Left lung (tissue), 14 donors: ENCODE measurements around the gene MR1. TPM values are rescaled to one million over a fixed set of nuclear protein-coding genes. Genes with fewer than 3 reads are reported as not detected.
A peak's percentile ranks its signal among the peaks of the same experiment; 100 is the strongest.

Experiments used
- ATAC-seq: fragments of 200-7000 bp; cut with Tn5 transposase; one replicate; pipeline ENCODE4 v1.9.1; 2020; ENCODE audit warnings: moderate library complexity
- DNase-seq, 4 donors: peaks; one replicate each; pipeline ENCODE4 v3.0.0-alpha.2; 2013 to 2020
- H3K27ac ChIP-seq, 2 donors: fragments of 200-600 bp; sonication (generic) in 1 of 2; one replicate each; pipeline versions ENCODE4 v1.5.0 to v1.8.0; 2020 to 2021
- H3K27me3 ChIP-seq, 2 donors: fragments of 200-600 bp; sonication (generic) in 1 of 2; one replicate each; pipeline versions ENCODE4 v1.5.0 to v1.8.0; 2020 to 2021
- H3K36me3 ChIP-seq, 2 donors: fragments of 200-600 bp; sonication (generic) in 1 of 2; one replicate each; pipeline versions ENCODE4 v1.5.0 to v1.8.0; 2020 to 2021
- H3K4me1 ChIP-seq, 2 donors: fragments of 200-600 bp; one replicate each; pipeline ENCODE4 v1.8.0; 2021
- H3K4me3 ChIP-seq, 2 donors: fragments of 200-600 bp; sonication (generic) in 1 of 2; one replicate each; pipeline versions ENCODE4 v1.5.0 to v1.8.0; 2020 to 2021; ENCODE audit warnings: mild to moderate bottlenecking in 1 of 2
- H3K9me3 ChIP-seq, 2 donors: fragments of 200-600 bp; sonication (generic) in 1 of 2; one replicate each; pipeline versions ENCODE4 v1.5.0 to v1.8.0; 2020 to 2021
- intact Hi-C, 2 donors: fragments of 100-400 bp; cut with DNase I; formaldehyde crosslinking; loops; one replicate each; pipeline versions ENCODE4 v1.11.2 to v1.14.2; 2022
- long read RNA-seq, 12 donors: library from polyadenylated mRNA in 2 of 12; unstranded in 2 of 12; transcript quantifications; one replicate each; pipeline ENCODE4 v2.0.0 and lab custom pipeline, GENCODE V29; 2019 to 2026
- polyA plus RNA-seq, 6 donors: library from polyadenylated mRNA; unstranded; fragments of 120-200 nt; gene quantifications; one replicate each; pipeline ENCODE4 v1.2.1, GENCODE V29; 2013; ENCODE audit not compliant: insufficient read length in 6 of 6
- total RNA-seq, 2 donors: library from RNA; stranded (reverse); fragmentation: NEBNext Ultra II Directional; extraction: Animal tissue kit (Norgen Biotek cat#: 25700); gene quantifications; one replicate each; pipeline ENCODE4 v1.2.1, GENCODE V29; 2021
- TF ChIP-seq, protein P1 (sequence below), 2 donors: fragments of 200-600 bp; sonication (generic) in 1 of 2; IDR thresholded peaks; one replicate each; pipeline versions ENCODE4 v1.5.0 to v1.8.0; 2021; ENCODE audit warnings: antibody characterized with exemption in 2 of 2
- donor health status: DM: no; HTN: yes; CAD: no.
- donor health status: DM: no; HTN: no; CAD: no.

MR1 gene
- total RNA-seq (10 to 100 TPM; 36.9 to 45.7 TPM), polyA plus RNA-seq (1 to 10 TPM; 6.1 to 8.2 (median 7.1) TPM)
- long read RNA-seq, donor 1, partial matches to known transcripts = 0 of 2 reads
- long read RNA-seq, donor 1, other reads (novel, unspliced or antisense) = 0 of 2 reads
- long read RNA-seq, donor 2, partial matches to known transcripts = 0 of 2 reads
- long read RNA-seq, donor 2, other reads (novel, unspliced or antisense) = 0 of 2 reads
- long read RNA-seq, donor 3 = 0 reads
- long read RNA-seq, donor 4, full-length matches to known transcripts = 14 of 22 reads
- long read RNA-seq, donor 4, partial matches to known transcripts = 1 of 22 reads
- long read RNA-seq, donor 4, other reads (novel, unspliced or antisense) = 7 of 22 reads
- long read RNA-seq, donor 5, partial matches to known transcripts = 0 of 3 reads
- long read RNA-seq, donor 5, other reads (novel, unspliced or antisense) = 0 of 3 reads
- long read RNA-seq, donor 6 = 0 reads
- long read RNA-seq, donor 7, partial matches to known transcripts = 0 of 1 reads
- long read RNA-seq, donor 7, other reads (novel, unspliced or antisense) = 0 of 1 reads
- long read RNA-seq, donor 8, full-length matches to known transcripts = 1 of 1 reads
- long read RNA-seq, donor 8, partial matches to known transcripts = 0 of 1 reads
- long read RNA-seq, donor 8, other reads (novel, unspliced or antisense) = 0 of 1 reads
- long read RNA-seq, donor 9 = 0 reads
- long read RNA-seq, donor 10, full-length matches to known transcripts = 18 of 22 reads
- long read RNA-seq, donor 10, partial matches to known transcripts = 0 of 22 reads
- long read RNA-seq, donor 10, other reads (novel, unspliced or antisense) = 4 of 22 reads
- long read RNA-seq, donor 11 = 0 reads
- long read RNA-seq, donor 12, partial matches to known transcripts = 0 of 1 reads
- long read RNA-seq, donor 12, other reads (novel, unspliced or antisense) = 0 of 1 reads

DNA sequence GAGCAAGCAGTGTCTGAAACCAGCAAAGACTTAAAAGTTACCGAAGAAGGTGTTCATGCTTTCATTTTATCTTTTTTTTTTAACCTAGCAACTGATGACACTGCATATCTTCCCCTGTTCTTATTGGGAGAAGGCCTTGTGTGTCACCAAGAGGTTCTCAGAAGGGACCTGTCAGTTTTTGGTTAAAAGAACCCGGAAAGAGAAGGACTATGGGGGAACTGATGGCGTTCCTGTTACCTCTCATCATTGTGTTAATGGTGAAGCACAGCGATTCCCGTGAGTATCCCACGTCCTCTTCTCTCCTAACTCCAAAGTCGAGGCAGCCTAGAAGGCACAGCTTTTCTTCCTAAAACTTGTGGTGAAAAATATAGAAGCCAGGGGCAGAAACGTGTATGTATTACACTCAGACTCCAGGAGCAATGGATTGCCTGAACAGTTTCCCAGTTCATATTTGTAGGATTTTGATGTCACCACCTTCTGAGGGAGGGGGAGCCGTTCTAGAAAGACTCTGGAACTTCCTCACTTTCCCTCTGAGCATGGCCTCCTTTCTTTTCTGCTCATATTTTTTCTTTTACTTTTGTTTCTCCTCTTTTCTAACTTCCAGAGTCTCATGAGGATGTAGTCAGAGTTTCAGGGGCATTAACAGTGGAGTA, at the start of gene MR1:
Gene MR1, plus strand, starts transcription at position 185 of the 653 bp plus-strand sequence. Its CDS starts 25 bp downstream, at position 210.
- ATAC-seq = peak; percentile 93
- intact Hi-C loops = no loop called here

DNA sequence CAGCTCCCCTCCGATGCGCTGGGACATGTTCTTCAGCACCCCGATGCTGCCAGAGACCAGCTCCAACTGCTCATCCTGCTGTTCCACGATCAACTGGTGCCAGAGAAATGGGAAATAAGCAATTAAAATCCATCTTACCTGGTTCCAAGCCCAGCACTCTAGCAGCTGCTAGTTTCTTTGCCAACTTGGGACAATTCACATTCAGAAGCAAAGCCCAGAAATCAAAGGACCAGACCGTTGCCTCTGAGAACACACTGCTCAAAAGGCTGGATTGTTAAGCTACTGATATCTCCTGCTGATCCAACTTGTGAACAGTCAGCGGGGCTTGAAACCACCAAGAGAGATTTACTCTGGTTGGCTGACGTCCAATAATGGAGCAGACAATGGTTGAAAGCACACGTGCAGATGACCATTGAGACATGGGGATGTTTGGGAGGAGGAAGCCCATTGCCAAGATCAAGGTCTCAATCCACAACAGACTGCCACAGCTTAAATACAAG, 45.5 kb upstream of the MR1 start:
- intact Hi-C loops = no loop called here
- Histone ChIP-seq H3K4me3 (no peak overlapping the region), H3K27me3 (no peaks in the 10 kb centered on the region), H3K27ac (no peak overlapping the region), H3K9me3 (no peaks in the 10 kb centered on the region), H3K36me3 (peaks cover 0 to 92% of the 10 kb centered on the region in 2 donors), H3K4me1 (peaks cover 0 to 4% of the 10 kb centered on the region in 2 donors)
- no peak for DNase-seq
- ATAC-seq = no peak
- TF ChIP-seq, protein P1, sequence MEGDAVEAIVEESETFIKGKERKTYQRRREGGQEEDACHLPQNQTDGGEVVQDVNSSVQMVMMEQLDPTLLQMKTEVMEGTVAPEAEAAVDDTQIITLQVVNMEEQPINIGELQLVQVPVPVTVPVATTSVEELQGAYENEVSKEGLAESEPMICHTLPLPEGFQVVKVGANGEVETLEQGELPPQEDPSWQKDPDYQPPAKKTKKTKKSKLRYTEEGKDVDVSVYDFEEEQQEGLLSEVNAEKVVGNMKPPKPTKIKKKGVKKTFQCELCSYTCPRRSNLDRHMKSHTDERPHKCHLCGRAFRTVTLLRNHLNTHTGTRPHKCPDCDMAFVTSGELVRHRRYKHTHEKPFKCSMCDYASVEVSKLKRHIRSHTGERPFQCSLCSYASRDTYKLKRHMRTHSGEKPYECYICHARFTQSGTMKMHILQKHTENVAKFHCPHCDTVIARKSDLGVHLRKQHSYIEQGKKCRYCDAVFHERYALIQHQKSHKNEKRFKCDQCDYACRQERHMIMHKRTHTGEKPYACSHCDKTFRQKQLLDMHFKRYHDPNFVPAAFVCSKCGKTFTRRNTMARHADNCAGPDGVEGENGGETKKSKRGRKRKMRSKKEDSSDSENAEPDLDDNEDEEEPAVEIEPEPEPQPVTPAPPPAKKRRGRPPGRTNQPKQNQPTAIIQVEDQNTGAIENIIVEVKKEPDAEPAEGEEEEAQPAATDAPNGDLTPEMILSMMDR (IDR thresholded peaks at IDR 0.05) = no peak

More for the DNA sequence above, at the start of gene MR1:
- peak in 2 of 4 donors; percentile 67 to 83 for DNase-seq
- peak within 1 kb of the TSS; percentile 92 to 98 for H3K27ac ChIP-seq
- no peaks in the 10 kb centered on the region for H3K36me3 ChIP-seq
- peak within 1 kb of the TSS; percentile 34 to 62 for H3K4me3 ChIP-seq
- no peaks in the 10 kb centered on the region for H3K27me3 ChIP-seq
- peaks cover 7 to 63% of the 10 kb centered on the region in 2 donors for H3K4me1 ChIP-seq
- no peaks in the 10 kb centered on the region for H3K9me3 ChIP-seq
- TF ChIP-seq, protein P1 (IDR thresholded peaks at IDR 0.05) = no peak

DNA sequence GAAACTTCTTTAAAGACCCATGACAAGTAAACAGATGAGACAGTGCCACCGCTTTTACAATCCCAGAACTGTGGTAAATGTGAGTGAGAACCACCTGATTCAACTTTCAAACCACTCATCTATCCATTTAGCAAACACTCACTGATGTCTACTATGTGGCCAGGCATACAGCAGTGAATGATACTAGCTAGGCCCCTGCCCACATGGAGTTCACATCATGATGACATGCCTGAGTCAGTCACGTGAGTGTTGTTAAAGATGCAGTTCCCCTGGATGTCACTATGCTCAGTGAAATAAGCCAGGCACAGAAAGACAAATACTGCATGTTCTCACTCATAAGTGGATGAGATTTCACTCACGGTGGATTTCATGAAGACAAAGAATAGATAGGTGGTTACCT, 39.5 kb upstream of the MR1 start:
- TF ChIP-seq, protein P1 (IDR thresholded peaks at IDR 0.05) = no peak
- Histone ChIP-seq H3K4me3 (no peak overlapping the region), H3K36me3 (peaks cover 0 to 39% of the 10 kb centered on the region in 2 donors), H3K27ac (no peak overlapping the region), H3K27me3 (no peaks in the 10 kb centered on the region), H3K4me1 (peaks cover 0 to 4% of the 10 kb centered on the region in 2 donors), H3K9me3 (no peaks in the 10 kb centered on the region)
- no peak for DNase-seq
- peak; percentile 57 for ATAC-seq
- intact Hi-C loops = no loop called here

DNA sequence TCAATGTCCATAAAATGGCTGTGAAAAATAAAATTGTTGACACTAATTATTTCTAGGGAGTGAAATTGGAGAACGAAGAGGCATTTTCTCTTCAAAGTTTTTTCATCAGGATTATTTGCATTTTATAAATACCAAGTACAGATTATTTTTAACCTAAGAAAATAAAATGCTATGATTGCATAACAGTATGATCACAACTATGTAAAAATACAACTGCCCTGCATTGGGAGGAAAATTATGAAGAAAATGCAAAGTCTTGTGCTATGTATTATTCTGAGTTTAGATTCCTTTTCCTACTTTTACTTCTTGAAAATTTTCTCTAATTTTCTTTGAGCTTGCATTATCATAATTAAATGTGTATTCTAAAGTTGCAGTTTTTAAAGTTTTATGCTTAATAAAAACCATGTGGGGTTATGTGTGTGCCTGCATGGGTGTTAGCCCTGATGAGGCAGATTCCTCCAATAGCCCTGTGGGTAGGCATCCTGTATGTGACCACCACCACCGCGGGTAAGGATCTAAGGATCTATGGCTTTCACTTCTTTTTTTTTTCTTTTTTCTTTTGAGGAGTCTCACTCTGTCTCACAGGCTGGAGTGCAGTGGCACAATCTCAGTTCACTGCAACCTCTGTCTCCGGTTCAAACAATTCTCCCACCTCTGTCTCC, 35.8 kb upstream of the MR1 start:
- no peak for ATAC-seq
- intact Hi-C loops = no loop called here
- H3K27me3 ChIP-seq = no peaks in the 10 kb centered on the region
- no peaks in the 10 kb centered on the region for H3K4me1 ChIP-seq
- no peak for DNase-seq
- TF ChIP-seq, protein P1 (IDR thresholded peaks at IDR 0.05) = no peak
- no peak overlapping the region for H3K27ac ChIP-seq
- H3K9me3 ChIP-seq = no peaks in the 10 kb centered on the region
- peaks cover 0 to 35% of the 10 kb centered on the region in 2 donors for H3K36me3 ChIP-seq
- H3K4me3 ChIP-seq = no peak overlapping the region
